ENCODE data around the gene SLC2A2.

DNA sequence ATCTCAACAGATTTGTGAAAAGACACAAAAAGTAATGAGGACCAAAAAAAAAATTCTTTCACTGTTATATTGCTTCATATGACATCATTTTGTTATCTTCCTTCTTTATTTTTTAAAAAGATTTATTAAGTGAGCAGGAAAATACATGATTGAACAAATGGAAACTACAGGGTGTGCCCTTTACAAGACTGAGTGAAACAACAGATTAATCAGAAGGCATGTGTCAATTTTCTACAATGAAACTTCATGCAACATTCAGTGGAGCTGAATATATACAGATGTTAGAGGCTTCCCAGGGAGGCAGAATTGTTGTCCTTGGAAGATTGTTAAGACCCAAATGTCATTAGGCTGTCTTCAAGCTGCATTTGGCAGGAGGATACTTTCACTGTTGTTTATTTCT, 28.4 kb upstream of the SLC2A2 start:
- TF ChIP-seq POLR2A (IDR thresholded peaks at IDR 0.05), result no peak
- TF ChIP-seq, protein P1, sequence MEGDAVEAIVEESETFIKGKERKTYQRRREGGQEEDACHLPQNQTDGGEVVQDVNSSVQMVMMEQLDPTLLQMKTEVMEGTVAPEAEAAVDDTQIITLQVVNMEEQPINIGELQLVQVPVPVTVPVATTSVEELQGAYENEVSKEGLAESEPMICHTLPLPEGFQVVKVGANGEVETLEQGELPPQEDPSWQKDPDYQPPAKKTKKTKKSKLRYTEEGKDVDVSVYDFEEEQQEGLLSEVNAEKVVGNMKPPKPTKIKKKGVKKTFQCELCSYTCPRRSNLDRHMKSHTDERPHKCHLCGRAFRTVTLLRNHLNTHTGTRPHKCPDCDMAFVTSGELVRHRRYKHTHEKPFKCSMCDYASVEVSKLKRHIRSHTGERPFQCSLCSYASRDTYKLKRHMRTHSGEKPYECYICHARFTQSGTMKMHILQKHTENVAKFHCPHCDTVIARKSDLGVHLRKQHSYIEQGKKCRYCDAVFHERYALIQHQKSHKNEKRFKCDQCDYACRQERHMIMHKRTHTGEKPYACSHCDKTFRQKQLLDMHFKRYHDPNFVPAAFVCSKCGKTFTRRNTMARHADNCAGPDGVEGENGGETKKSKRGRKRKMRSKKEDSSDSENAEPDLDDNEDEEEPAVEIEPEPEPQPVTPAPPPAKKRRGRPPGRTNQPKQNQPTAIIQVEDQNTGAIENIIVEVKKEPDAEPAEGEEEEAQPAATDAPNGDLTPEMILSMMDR (IDR thresholded peaks at IDR 0.05), result no peak
